Stimulated activated naive CD8-positive, alpha-beta T cell treated with anti-CD3 and anti-CD28 coated beads, Interleukin-15, Interleukin-2, amounts not matched to agents 100 U/mL and 50 U/mL, for 24 hours (primary cell): ENCODE measurements around the gene CMTM1.

ENCODE experiments used
- ATAC-seq: fragments of 150-1000 bp; cut with Tn5 transposase; one replicate; pipeline ENCODE4 v1.10.0; 2021
- DNase-seq: peaks from one replicate; pipeline ENCODE4 v3.0.0; 2021

CMTM1 gene

GRCh38 chr16:66538910-66539309 lies 27.3 kb upstream of the CMTM1 start:
- ATAC-seq (no peak), DNase-seq (no peak)

- ATAC-seq (no peak), DNase-seq (no peak)
These were observed 26.4 kb upstream of the CMTM1 start for GRCh38 chr16:66539623-66540469.

- no peak for ATAC-seq
These were observed 24.6 kb upstream of the CMTM1 start for GRCh38 chr16:66541388-66542355.

DNA sequence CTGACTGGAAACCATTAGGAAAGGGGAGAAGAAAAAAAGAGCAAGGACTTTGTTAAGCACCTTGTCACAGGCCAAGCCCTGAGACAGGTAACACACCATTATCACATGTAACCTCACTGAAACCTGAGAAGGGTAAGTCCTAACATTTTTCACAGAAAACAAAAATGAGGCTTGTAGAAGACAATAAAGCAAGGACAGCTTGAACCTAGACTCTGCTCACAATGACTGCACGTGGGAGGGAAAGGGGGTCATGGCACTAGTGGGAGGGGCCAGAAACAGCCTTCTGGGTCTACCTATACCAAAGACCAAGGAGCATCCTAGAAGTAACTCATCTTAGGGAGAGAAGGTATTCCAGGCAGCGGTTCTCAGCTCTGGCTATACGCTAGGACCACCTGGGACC lies 23.8 kb upstream of the CMTM1 start:
- DNase-seq: no peak
- ATAC-seq: no peak

More at GRCh38 chr16:66541388-66542355, 24.6 kb upstream of the CMTM1 start:
- no peak for DNase-seq

GRCh38 chr16:66543541-66543940 lies 22.7 kb upstream of the CMTM1 start:
- no peak for ATAC-seq
- no peak for DNase-seq

DNA sequence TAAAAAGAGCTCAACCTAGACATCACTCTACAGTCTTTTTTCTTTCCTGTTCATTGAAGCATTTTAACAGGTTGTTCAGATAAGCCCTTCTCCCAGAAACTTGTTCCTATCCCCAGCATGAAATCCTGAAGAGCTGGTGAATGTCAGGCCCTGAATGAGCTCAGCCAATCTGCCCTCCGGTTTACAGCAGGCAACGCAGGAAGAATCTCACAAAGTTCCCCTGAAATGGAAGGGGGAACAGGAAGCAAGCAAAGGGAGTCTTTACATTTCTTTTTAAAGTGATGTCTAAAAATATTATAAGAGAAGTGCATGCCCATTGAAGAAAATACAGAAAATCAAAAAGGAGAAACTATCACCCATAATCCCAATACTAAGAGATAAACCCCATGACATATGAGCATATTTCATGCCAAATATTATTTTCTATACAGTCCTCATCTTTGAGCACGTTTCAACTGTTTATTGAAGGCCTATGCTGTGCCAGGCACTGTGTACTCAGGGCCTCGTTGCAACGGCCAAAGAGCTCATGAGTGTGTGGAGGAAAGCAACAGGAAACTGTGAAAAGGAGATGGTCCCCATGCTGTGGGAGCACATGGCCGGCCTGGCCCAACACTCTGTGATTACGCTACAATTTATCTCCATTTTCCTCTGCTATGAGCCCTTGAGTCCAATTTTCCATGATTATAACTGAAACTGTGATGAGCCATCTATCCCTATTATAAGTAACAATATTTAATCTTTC lies 22.1 kb upstream of the CMTM1 start:
- ATAC-seq (no peak), DNase-seq (no peak)

DNA sequence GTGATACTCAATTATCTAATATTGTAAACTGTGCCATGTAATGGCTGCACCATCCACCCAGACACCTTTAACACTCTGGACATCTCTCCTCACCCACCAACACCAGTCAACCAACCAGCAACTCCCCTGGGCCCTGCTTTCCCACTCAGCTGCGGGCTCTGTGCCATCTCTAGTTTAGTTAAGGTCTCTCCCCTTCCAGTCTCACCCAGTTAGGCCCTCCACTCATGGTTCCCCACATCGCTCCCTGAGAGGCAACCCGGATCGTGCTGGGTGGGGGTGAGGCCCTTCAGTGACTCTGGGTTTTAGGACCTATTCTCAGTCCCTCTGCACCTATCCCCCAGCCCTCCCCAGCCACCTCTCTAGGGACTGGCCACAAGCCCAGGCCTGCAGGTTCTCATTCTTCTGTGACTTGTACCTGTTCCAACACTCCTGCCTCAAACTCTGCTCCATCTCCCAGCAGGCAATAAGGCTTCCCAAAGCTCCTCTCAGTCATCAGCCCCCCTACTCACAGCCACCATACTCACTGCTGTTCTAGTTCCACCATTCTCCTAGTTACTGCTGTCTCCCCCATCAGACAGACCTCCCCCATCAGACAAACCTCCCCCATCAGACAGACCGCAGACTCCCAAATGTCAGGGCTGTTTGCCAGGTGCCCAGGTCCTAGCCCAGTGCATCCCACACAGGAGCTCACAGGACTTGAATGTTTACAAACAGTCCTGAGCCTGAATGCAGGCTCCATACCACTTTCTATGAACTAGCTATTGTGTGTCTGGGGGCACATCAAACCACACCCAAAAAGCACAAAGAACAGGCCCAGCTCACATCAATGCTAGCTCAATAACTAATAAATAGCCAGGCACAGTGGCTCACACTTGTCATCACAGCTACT lies 18.9 kb upstream of the CMTM1 start:
- ATAC-seq (no peak), DNase-seq (no peak)

DNA sequence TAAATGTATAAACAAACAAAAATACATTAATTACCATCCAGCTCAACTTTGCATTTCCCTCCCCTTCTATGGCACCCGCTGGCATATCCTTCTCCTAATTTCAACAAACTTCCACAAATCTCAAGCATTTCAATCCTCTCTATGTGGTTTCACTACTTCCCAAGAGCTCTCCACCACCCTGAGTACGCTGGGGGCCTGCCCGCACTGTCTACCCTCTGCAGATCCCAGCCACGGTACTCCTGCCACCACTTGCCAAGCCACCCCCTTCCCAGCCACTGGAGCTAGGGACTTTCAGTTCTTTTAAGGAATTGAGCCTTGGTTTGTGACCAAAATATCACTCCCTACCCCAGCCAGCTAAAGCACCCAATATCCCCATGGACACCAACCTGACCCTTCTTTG lies 18.2 kb upstream of the CMTM1 start:
- DNase-seq (no peak), ATAC-seq (no peak)

DNA sequence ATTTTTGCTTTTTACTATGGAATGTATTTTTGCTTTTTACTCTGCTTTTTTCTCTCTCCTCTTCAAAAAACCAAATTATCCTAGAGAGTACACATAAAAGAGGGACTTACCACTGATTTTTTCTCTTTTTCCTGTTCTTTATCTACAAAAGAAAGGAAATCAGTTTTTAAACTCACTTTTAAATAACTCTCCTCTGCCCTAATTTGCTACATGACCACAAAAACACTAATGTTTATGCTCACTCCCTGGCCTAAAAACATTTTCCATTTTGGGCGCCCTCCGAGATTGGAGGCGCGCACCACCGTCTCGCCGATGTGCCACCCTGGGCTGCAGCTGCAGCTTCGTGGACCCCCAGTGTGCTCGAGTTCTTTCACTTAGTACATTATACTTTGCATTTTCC lies 17.4 kb upstream of the CMTM1 start:
- ATAC-seq (no peak), DNase-seq (no peak)

DNA sequence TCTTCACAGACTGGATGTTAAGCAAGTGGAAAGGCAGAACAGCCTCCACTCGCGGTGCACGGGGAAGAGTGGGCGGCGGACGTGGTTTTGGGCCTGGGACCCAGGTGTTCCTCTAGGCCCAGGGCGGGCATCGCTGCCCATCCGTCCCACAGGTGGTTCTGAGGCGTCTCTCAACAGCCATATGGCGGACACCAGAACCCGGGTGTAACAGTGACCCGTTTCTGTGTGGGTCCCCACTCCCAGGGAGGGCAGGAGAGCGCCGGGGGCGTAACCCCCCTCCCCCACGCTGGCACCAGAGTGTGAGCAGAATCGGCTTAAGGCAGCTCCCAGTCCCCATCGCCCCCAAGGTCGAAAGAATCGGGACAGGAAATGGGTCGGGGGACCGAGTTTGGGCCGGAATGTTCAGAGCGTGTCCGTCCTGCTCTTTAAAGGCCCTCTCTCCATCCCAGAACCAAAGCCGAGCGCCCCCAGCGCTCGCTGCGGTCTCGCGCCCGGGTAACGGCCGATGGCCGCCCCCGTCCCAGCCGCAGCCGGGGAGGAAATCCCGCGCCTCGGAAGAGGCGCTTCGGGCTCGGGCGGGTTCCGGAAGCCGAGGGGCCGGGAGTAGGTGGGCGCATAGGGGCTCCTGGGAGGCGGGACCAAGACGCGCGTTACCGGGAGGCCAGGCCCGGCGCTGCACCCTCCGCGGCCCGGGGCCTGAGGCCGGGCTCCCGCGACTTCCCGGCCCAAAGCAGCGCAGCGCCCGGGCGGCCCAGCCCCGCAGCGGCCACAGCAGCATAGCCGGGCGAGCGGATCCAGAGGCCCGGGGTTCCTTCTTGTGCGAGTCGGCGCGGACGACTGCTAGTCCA lies 16.7 kb upstream of the CMTM1 start, which contains the start of gene TK2:
TK2 (minus strand) TSS at position 839 of the 848 bp plus-strand sequence; CDS start at position 778, 61 bp downstream.
- DNase-seq (peak; percentile 84), ATAC-seq (peak; percentile 67)

GRCh38 chr16:66551348-66551759 lies 14.9 kb upstream of the CMTM1 start:
- DNase-seq: peak; percentile 67
- ATAC-seq: peak; percentile 25

- ATAC-seq: no peak
These were observed 14.4 kb upstream of the CMTM1 start for GRCh38 chr16:66551788-66552285.

DNA sequence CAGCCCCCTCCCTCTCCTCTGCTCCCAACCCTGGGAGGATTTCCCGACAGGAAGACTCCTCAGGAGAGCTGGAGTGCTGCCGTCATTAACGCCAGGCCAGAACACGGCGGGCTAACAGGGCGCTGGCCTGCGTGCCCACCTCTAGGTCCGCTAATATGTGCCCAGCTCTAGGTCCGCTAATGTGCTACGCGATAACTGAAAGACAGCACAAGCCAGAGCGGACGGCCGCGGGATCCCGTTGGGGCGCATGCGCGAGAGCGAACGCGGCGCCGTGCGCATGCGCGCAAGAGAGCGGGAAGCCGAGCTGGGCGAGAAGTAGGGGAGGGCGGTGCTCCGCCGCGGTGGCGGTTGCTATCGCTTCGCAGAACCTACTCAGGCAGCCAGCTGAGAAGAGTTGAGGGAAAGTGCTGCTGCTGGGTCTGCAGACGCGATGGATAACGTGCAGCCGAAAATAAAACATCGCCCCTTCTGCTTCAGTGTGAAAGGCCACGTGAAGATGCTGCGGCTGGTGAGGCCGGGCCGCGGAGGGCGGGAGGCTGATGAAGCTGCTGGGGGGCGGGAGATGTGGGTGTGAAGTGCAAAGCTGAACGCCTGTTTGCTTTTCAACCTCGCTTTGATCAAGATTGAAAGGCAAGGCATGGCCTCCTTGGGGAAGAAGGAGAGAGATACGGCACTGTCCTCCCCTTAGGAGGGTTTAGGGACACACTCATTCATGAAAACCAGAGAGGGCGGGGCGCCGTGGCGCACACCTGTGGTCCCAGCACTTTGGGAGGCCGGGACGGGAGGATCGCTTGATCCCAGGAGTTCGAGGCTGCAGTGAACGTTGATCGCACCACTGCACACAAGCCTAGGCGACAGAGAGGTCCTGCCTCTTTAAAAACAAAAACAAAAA lies 13.7 kb upstream of the CMTM1 start, which contains the start of gene CKLF:
CKLF (plus strand) TSS at position 291 of the 892 bp plus-strand sequence; CDS start at position 431, 140 bp downstream.
- DNase-seq (peak; percentile 90), ATAC-seq (peak; percentile 63)

More at GRCh38 chr16:66551788-66552285, 14.4 kb upstream of the CMTM1 start:
- no peak for DNase-seq

- DNase-seq: no peak
- ATAC-seq: no peak
These were observed 13.0 kb upstream of the CMTM1 start for GRCh38 chr16:66553223-66553622.

GRCh38 chr16:66554021-66554420 lies 12.2 kb upstream of the CMTM1 start:
- ATAC-seq (no peak), DNase-seq (no peak)

DNA sequence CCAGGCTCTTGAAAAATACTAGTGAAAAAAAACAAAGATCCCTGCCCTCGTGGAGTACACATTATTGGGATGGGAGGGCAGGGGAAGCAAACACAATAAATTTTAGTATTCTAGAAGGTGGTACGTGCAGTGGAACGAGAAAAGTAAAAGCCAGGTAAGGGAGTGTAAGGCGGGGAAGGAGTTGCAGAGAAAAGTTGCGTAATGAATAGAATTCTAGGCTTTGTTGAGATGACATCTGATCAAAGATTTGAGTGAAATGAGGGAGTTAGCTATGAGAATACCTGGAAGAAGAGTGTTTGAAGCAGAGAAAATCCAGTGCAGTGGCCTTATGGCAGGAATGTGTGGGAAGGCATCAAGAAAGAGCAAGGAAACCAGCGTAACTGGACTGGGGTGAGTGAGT lies 11.7 kb upstream of the CMTM1 start:
- DNase-seq (no peak), ATAC-seq (no peak)

GRCh38 chr16:66560107-66560506 lies 6.1 kb upstream of the CMTM1 start:
- ATAC-seq: no peak
- no peak for DNase-seq

GRCh38 chr16:66561381-66562080 lies 4.7 kb upstream of the CMTM1 start:
- no peak for DNase-seq
- ATAC-seq: no peak
